ENCODE measurements around the gene VAMP8.

GRCh38 chr2:85596486-85597143 lies 19.2 kb downstream of the VAMP8 start:
- TF ChIP-seq BHLHE40 (IDR thresholded peaks at IDR 0.05; ENCODE audit: borderline replicate concordance) (no peak), ARNT (IDR thresholded peaks at IDR 0.05) (no peak)
